ENCODE measurements around the gene CASTOR1.

CASTOR1 gene

DNA sequence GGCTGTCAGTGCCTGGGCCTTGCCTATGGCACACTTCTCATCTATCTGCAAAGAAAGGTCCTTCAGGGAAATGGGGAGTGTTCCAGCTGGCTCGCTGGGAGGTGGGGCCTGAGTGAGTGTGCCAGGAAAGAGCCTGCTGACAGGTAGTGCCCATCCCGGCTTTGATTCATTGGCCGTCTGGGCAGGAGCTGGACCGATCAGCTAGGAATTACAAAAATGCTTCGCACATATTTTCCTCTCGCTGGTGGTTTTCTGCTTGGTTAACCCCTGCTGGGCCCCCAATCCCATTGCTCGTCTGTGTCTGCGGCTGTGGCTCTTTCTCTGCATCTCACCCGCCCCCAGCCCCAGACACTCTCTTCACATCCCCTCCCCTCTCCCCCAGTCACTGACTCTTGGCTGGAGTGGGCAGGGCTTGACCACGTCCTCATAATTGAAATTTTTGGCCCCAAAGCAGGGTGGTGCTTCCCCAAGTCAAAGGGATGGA, 53.6 kb downstream of the CASTOR1 start:
- DNase-seq (ENCODE audit: extremely low spot score, insufficient read length, low read depth): no peak
- no peak for FAIRE-seq

Measured in GM18507 (cell line).